D721Med (cell line): ENCODE results near the gene OPRD1.
"Not testable (repeated sequence)": the region's sequence is repeated elsewhere in the genome, so short reads cannot be mapped to it uniquely, and the experiment has no call there.

Experiments used
- DNase-seq: peaks from one replicate; pipeline ENCODE4 v3.0.0; 2011; ENCODE audit warnings: low spot score; ENCODE audit not compliant: insufficient read length
- FAIRE-seq: peaks from 2 replicates; lab custom pipeline; 2011; peaks lifted over from hg19 to GRCh38; lab: Jason Lieb, UNC
- CTCF ChIP-seq: IDR thresholded peaks from 2 replicates; pipeline ENCODE4 v1.5.1; 2012; ENCODE audit warnings: mild to moderate bottlenecking, control low read depth; ENCODE audit not compliant: insufficient read depth; ENCODE audit errors: missing control alignments

The OPRD1 gene

GRCh38 chr1:28862571-28863403, 50.8 kb downstream of the OPRD1 start:
- DNase-seq (no peak), FAIRE-seq (no peak)
- no peak for TF ChIP-seq CTCF

- FAIRE-seq = no peak
- DNase-seq = no peak
- TF ChIP-seq CTCF = no peak
These were observed 52.7 kb downstream of the OPRD1 start for GRCh38 chr1:28864695-28865094.

GRCh38 chr1:28865997-28866650, 54.2 kb downstream of the OPRD1 start:
- no peak for FAIRE-seq
- TF ChIP-seq CTCF = no peak
- no peak for DNase-seq

GRCh38 chr1:28867850-28868249, 55.9 kb downstream of the OPRD1 start:
- DNase-seq (no peak), FAIRE-seq (no peak)
- TF ChIP-seq CTCF = no peak

- TF ChIP-seq CTCF = no peak
- FAIRE-seq (no peak), DNase-seq (no peak)
These were observed 58.0 kb downstream of the OPRD1 start for GRCh38 chr1:28869952-28870351.

GRCh38 chr1:28871631-28872401, 59.8 kb downstream of the OPRD1 start:
- FAIRE-seq (no peak), DNase-seq (no peak)
- TF ChIP-seq CTCF = no peak

- FAIRE-seq, DNase-seq: not testable (repeated sequence)
These were observed 63.2 kb downstream of the OPRD1 start for GRCh38 chr1:28875134-28875533.
